Non-pigmented ciliary epithelial cell (primary cell): ENCODE data around the gene LIPC.
"Not testable (repeated sequence)": the region's sequence is repeated elsewhere in the genome, so short reads cannot be mapped to it uniquely, and the experiment has no call there.

Experiments used
- DNase-seq: peaks from one replicate; pipeline ENCODE4 v3.0.0-alpha.2; 2010; ENCODE audit warnings: low read depth

Gene LIPC

DNA sequence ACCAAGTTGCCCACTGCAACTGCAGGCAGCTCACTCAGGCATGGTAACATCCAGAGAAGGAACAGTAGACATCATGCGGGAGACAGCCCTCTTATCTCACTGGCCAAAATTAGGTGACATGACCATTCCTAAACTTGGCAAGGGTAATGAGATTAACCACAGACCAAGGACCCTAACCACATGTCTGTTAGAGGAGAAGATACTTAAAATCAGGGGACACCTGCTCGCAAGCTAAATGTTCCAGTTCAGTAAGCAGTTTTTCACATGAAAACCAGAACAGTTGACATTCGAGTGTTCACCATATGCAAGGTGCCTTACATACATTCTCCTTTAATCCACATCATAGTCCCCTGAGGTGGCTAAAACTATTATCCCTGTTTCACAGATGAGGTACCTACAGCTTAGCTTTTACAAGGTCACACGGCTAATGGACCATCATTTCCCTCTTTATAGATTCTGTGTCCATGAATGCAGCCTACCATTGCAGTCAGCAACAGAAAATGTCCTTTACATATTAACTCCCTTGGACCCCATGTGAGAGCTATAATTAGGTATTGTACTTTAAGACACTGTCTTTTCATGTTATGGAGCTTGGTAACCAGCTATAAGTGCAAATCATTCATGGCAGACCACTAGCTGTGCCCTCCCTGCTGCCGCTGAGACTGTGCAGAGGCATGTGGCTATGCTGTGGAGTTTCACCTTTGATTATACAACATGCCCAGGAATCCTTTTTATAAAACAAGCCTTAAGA, 154.1 kb downstream of the LIPC start:
- no peak for DNase-seq

DNA sequence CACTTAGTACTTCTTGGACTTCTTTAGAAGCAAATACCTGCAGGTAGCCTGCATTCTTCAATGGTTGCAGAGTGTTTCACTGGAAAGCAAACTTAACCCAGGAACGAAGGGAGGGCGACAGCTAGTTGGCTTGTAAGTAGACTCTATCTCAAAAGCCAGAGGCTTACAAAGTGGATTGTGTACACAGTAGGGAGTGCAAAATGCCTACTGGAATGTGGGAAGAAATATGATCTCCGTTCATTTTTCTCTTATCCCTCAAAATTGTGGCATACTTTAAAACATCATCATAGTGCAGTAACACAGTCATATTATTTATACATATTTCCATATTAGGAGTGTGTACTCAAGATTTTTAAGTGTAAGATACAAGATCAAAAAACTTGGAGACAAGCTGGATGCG, 155.7 kb downstream of the LIPC start:
- DNase-seq, result no peak

GRCh38 chr15:58588096-58588495, 156.3 kb downstream of the LIPC start:
- DNase-seq, result no peak

DNA sequence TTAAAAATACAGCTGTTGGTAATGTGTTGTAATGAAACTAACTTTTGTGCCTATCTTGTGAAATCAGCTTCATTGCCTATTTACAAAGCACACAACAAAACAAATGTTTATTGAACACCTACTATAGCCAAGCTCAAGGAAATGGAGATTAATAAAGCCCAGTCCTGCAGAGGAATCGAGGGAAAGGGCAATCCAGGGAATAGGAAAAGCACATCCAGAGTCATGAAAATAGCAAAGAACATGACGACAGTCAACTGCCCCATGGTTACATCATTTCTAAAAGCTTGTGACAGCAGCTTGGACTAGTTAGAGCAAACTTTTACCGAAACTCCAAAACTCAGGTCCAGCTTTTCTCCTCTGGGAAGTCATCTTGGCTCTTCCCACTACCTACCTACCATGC, 157.3 kb downstream of the LIPC start:
- no peak for DNase-seq

GRCh38 chr15:58590236-58590635, 158.4 kb downstream of the LIPC start:
- no peak for DNase-seq

GRCh38 chr15:58590926-58591325, 159.1 kb downstream of the LIPC start:
- DNase-seq, result no peak

DNA sequence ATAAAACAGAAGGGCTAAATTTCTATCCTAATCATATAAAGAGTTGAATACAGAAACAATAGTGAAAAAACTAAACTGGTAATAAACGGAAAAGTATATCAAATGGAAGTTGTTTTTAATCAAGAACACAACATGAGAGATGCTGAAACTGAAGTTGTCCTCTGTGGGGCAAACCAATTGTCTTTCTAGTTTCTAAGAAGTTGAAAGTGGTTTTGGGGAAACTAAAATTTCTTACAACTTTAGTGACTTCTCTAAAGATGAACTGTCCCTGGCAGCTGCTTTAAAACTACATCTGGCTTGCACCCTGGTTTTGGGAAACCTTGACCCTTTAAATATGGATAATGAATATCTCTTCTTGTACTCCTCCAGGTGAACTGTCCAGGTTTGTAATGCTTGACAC, 162.1 kb downstream of the LIPC start:
- DNase-seq, result no peak

DNA sequence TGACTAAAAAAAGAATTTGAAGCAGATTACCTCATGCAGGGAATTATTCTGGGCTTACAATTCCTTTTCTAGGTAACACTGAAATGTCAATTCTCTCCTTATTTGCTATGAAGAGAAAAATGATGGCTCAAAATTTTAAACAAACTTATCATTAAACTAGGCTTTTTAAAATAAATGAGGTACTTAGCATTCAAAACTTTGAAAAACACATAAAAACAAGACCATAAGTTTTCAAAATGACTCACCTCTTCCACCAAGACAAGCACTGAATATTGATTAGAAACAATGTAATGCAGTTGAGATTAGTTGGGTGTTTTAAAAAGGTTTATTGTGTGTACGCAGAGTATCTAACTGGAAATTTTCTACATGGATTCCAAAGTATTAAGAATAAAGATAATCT, 163.1 kb downstream of the LIPC start:
- DNase-seq, result no peak

DNA sequence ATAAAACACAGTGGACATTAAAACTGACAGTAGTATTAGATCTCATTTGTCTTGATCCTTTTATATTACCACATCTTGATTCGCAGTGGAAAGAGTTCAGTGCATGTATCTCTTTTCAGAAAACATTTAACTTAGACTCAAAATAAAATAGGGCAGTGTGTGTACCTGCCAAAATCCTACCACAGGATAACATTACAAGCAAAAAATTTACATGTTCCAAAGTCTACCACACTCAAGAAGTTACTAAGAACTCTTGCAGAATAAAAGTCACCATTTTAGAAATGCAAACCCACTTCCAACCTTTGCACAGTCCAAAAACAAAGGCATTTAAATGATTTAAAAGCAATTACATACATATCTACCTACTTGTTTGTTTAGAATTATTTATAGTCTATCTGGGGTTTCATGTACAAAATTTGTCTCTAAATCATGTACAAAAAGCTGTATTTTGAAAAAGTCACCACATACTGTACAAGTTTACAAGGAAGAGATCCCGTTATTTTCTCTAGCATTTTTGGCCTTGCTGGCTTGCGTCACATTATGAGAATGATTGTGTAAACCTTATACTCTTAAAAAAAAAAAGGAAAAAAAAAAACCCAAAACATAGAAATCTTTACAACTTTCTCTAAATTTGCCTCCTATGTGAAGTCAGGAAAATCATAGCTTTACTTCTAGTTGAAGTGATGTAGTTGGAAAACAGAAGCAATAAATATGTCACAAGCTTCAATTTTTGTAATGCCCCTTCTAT, 163.9 kb downstream of the LIPC start:
- no peak for DNase-seq

DNA sequence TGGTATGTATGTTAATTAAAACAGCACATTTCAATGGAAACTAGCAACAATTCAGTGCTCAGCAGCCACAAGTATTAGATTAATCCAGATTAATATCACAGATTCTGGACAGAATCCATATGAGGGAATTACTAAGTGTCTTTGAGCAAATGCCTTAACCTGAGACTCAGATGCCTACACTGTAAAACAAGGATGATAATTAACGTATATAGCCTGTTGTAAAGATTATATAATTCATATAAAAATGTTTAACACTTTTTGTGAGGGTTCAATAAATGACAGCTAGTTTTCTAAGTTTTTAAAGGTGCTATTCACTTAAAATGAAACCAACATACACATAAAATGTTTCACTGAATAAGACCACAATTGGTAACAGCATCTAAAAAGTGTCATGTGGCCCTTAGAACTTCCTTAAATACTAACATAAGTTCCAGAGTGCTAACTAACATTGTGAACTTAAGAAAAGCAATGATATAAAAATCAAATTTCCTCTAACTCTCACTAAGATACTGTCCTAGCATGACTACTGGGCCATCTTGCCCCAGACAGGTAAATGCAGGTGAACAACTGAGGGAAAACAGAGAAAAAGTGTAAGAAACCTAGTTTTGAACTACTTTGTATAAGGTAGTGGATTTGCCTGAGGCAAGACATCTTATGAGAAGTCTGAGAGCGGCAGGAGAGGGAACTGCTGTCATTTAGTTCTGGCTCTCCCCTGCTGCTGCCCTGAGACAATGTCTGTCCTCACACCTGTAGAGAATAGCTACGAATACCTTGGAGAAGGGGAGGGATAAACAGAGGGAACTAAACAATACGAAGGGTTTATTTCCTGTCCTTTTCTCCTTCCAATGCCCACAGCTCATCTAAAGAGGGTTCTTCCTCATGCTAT, 166.4 kb downstream of the LIPC start:
- DNase-seq, result no peak

DNA sequence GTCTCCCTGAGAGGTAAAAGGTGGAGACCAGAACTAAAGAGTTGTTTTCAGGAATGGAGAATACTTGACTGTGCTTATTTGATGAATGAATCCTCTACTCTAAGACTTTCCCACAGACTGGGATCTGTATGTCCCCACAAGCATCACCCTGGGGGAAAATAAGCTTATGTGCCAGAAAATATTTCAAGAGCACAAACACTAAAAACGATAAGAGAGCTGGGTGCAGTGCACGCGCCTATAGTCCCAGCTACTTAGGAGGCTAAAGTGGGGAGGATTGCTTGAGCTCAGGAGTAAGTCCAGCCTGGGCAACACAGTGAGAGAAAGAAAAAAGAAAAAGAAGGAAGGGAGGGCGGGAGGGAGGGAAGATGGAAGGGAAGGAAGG, 167.0 kb downstream of the LIPC start:
- no peak for DNase-seq

DNA sequence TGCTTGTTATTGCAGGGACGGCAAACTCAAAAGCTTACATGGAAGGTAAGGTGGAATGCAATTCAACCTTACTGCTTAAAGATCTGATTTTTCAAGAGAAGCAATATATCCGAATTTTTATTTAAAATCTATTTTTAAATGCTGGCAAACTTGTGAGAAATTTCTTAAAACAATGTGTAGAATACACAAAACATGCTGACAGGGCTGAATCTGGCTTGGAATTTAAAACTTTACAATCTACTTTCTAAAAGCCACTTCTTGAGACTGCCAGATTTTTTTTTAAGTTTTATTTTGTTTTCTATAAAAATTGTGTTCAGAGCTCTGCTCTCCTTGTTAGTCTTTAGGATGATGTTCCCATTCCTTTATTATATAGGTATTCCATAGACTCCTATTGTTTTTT, 171.0 kb downstream of the LIPC start:
- DNase-seq, result no peak

GRCh38 chr15:58603927-58604326, 172.1 kb downstream of the LIPC start:
- DNase-seq, result not testable (repeated sequence)

DNA sequence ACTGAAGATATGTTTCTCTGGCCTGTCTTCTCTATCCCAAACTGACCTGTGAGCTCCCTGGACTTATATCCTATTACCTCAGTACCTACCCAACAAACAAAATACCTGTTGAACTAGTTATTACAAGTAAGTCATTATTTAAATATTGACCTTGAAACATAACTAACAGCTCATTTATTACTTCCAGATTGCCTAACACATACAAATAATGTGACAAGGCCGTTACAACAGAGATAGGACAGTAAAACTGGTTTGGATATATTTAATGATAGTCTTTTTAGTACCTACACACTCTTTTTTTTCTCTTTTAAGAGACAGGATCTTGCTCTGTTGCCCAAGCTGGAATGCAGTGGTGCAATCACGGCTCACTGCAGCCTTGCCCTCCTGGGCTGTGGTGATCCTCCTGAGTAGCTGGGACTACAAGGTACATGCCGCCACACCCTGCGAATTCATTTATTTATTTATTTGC, 172.7 kb downstream of the LIPC start:
- no peak for DNase-seq

- DNase-seq, result no peak
These were observed 174.2 kb downstream of the LIPC start for GRCh38 chr15:58605931-58606530.

DNA sequence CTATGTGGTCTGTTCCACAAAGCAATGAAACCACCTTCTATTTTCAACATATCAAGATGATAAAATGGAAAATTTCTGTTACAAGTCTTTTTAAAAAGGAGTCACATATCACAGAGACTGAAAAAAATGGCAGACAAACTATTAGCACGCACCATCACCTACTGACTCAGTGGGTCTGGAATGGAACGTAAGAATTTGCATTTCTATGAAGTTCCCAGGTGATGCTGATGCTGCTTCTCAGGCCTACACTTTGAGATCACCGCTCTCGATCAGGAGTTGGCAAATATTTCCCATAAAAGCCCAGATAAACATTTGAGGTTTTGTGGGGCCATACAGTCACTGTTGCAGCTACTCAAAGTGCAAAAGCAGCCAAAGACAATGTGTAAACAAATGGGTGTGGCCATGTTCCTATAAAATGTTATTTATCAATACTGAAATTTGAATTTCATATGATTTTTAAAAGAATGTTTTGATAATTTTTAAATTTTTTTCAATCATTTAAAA, 174.8 kb downstream of the LIPC start:
- no peak for DNase-seq

GRCh38 chr15:58608129-58608590, 176.4 kb downstream of the LIPC start:
- peak; percentile 65 for DNase-seq

- no peak for DNase-seq
These were observed 176.9 kb downstream of the LIPC start for GRCh38 chr15:58608711-58609110.

DNA sequence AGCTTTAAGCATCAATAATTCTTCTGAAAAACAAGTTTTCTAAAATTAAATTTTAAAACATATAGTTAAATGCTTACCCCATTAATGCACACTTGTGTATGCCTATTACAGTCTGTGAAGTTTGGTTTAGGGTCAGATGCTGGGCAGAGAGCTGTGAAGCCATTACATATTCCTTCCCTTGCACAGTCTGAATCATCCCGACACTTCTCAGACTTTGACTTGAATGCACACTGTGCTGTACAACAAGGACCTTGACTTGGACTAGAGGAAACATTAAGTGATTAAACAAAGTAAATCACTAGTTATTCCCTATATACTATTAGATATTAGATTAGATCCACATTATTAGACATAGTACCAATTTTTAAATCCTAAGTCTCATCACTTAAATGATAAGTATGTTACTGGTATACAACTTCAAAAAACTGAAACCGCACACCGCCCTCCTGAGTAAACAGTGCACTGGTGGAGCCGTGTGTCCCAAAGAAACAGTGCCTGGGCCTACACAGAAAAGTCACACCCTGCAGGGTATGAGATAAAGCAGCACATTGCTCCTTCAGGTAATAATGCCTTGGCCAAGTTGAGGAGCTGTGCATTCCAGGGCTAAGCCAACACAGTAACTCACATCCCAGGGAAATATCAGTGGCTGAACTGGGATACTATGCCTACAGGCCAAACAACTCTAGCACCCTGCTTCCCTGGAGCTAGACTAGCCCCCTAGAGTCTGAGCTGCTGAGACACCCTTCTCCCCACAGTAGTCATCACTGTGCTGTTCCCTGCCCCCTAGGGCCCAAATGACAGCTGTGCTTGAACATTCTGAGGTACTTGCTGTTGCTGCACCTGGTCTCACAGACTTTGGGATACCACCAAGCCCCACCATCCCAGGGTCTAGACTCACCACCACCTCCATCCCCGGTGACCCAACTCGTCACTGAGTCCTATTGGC, 180.2 kb downstream of the LIPC start:
- DNase-seq, result no peak

DNA sequence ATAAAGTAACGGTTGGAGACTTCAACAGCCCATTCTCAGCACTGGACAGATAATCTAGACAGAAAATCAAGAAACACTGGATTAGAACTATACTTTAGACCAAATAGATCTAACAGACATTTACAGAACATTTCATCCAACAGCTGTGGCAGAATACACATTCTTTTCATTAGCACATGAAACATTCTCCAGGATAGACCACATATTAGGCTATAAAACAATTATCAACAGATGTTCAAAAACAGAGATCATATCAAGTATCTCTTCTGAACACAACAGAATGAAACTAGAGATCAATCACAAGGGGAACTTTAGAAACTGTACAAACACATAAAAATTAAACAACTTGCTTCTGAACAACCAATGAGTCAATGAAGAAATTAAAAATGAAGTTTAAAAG, 184.4 kb downstream of the LIPC start:
- DNase-seq, result no peak
